Stimulated activated naive CD8-positive, alpha-beta T cell treated with anti-CD3 and anti-CD28 coated beads, Interleukin-15, Interleukin-2, amounts not matched to agents 100 U/mL and 50 U/mL, for 24 hours (primary cell): ENCODE results near the gene PKP1.
A peak's percentile ranks its signal among the peaks of the same experiment; 100 is the strongest.

ENCODE experiments used
- ATAC-seq: fragments of 150-1000 bp; cut with Tn5 transposase; one replicate; pipeline ENCODE4 v1.10.0; 2021
- DNase-seq: peaks from one replicate; pipeline ENCODE4 v3.0.0; 2021

The PKP1 gene

DNA sequence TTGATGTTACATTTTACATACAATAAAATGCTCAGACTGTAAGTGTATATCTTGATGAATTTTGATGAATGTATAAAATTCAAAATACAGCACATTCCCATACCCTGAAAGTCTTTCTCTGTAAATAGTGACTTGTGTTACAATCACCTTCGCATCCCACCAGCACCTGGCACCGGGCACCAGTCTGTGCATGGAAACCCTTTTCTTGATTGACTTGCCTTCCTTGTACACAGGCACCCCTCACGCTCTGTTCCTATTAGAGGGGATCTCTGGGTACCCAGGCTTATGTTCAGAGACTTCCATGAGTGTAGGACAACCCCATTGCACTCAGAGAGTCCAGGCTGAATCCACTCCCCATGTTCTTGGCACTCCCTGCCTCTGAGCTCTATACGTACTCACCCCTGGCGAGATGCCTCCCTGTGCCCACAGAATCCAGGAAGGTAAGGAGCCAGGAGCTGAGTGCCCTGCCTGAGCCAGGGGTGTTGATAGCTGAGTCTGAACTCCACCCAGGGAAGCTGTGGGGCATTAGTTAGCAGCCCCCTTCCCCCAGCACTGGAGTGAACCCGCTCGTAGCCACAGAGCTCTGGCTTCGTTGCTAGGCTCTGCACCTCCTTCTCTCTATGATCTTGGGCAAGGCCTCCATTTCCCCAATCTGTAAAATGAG, 22.5 kb upstream of the PKP1 start:
- DNase-seq (no peak), ATAC-seq (peak; percentile 23)

DNA sequence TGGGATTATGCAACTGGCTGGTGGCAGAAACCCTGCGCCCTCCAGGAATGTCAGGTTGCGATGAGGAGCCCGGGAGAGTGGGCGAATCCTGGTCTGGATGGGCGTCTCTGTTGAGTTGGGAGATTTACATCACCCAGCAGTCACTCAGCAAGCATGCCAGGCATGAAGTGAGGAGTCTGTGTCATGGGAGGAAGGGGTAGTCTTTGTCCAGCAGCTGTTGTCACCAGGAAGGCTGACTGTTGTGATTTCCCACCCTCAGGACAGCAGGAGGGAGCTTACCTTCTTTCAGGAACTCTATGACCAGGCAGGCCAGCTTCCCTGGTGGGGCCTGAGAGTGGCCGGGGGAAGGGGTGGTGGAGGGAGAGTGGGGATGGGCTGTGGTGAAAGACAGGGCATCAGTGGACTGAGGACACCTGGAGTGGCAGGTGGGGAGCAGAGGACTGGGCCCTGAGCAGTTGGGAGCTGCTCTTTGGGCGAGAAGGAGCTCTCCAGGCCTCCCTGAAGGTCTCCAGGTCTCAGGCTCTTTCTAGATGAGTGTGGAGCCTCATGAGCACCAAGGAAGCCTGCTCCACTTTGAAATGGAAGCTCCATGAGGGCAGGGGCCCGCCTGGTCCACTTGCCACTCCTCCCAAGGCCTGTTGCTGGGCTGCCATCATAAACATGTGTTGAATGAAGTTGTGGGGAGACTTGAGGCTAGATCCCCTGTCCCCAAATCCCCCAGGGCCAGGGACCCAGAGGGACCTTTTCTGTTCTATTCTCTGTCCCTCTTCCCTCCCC, 21.3 kb upstream of the PKP1 start:
- no peak for DNase-seq

DNA sequence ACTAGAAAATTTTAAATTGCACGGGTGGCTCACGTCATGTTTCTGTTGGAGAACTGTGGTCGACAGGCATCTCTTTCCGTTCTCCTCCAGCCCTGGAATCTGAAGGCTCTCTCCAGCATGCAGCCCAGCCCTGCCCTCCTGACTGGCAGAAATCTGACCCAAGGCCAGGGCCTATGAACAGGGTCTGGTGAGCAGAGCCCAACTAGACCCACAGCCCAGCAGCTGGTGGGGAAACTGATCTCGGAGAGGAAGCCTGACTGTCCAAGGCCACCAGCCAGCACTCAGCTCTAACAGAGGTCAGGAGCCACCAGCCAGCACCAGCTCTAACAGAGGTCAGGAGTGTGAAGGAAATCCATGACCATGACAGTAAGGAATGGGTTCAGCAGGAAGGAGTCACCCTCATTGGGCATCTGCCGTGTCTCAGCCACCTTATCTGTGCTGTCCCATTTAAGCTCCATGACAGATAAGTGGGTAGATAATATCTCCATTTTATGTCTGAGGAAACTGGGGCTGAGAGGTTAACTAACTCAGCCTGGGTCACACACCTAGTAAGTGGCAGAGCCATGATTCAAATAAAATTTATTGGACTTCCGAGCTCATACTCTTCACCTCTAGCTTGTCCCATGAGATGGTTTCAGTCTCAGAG, 20.2 kb upstream of the PKP1 start:
- DNase-seq: no peak
- ATAC-seq: no peak

More for the DNA sequence above, 21.3 kb upstream of the PKP1 start:
- ATAC-seq: no peak

DNA sequence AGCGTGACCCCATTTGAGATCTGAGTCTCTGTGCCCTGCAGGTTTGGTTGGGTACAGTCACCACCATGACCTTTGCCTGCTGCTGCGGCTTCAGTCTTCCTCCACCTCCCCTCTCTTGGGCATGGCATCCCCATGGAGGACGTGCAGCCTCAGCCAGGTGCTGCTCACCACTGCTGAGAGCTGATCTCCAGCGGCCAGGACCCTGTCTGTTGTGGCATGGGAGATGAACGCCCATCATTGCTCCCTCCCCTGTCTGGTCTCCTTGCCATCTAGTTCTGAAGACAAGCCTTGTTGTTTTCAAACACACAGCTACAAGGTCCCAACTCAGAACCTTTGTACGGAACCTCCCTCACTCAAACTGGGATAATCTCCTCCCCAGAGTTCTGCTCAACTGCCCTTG, 19.2 kb upstream of the PKP1 start:
- DNase-seq (no peak), ATAC-seq (no peak)

DNA sequence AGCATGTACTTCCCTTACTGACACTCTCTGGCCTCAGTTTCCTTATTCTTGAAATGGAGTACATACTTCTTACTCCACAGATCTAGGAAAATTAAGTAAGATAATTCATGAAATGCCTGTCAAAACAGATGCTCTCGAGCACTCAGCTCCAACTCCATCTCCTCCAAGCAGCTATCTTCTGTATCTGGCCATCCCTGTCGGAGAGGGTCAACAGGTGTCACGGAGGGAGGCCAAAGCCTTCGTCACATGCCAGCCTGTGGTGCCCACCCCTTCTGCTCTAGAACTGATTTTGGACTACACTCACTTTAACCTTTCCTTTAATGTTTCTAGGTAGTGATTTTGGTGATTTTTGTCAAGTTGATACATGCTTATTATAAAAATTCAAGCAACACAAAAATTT, 18.8 kb upstream of the PKP1 start:
- no peak for ATAC-seq
- DNase-seq: no peak

DNA sequence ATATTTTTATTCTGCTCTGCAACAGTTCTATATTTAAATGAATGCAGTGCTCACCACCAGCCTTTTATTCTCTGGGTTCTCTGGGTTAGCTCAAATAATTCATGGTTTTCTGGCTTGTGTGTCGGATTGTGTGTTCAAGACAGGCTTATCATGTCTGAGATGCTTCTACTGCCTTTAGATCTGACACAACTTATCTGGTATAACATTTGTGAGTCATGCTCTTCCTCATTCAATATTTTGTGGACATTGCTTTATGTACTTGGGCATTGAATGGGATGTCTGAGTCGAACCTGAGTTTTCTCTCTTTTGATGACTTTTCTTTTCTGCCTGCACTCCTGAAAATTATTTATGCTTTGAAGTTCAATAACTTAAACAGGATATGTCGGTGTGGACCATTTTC, 17.6 kb upstream of the PKP1 start:
- ATAC-seq: no peak
- no peak for DNase-seq

DNA sequence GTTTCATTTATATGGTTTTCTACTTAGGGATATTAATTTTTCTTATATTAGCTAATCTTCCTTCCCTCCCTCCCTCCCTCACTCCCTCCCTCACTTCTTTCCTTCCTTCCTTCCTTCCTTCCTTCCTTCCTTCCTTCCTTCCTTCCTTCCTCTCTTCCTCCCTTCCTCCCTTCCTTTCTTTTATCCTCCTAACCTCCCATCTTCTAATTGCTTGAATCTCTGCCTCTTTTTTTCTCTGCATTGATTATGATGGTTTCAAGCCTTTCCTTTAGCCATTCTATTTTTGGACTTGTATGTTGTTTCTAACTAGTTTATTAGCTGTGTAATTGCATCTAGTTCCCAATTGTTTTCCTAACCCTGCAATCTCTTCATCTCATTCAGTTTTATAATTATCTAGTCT, 17.0 kb upstream of the PKP1 start:
- DNase-seq (no peak), ATAC-seq (no peak)

DNA sequence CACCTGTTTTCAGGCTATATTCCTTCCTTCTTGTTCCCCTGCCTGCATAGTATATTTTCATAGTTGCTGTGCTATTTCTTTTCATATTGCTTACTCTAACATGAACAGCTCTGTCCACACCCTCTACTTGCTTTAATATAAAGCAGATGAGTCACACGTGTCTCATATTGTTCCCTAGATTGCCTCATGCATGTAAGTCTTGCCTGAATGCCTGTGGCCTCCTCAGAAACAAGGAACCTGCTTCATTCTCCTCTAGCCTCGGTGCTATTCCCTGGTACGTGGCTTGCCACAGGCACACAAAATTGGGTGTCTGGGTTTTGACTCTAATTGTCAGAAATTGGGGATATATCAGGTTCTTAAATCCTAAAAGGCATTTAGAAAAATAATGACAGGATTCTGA, 16.5 kb upstream of the PKP1 start:
- no peak for ATAC-seq
- no peak for DNase-seq

DNA sequence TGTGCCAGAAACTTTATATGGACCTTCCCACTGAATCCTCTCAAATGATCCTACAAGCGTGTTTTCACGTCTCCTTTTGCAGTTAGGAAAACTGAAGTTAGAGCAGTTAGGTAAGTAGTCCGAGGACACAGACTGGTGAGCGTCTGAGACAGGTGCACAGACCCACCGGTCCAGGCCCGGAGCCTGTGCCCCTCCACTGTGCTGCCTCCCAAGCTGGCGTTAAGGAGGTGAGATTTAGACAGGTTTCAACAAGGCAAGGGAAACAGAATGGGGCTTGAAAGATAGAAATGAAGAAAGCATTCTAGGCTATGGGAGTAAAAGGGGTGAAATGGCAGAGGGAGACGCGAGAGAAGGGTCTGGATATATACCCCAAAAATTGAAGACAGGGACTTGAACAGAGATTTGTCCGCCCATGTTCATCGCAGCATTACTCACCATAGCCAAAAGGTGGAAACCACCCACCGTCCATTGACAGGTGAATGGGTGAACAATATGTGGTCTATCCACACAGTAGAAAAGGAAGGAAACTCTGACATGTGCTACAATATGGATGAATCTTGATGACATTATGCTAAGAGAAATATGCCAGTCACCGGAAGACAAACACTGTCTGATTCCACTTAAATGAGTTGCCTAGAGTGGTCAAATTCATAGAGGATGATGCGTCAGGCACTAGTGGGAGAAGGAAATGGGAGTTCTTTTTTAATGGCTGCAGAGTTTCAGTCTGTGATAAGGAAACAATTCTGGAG, 15.7 kb upstream of the PKP1 start:
- no peak for ATAC-seq

DNA sequence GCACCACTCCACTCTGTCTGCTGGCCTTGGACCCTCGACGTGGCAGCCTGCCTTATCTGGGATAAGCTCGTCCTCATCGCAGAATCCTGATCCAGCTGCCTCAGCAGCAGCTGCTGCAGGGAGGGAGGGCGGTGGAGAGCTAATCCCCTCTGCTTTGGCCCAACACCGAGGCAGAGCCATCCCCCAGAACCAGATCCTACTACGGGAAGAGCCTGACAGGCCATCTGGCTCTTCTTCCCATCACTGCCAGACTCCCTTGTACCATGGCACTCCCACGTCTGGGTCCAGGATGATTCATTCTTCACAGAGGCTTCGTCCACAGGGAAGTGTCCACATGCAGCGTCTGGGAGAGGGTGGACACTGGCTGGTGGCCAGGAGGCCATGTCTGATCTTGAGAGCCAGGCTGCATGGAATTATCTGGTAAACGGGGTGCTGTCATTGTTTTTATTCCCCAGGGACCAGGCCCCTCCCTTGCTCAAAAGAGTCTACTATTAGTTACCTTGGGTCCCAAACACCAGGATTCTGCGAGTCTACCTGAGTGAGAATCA, 14.6 kb upstream of the PKP1 start:
- DNase-seq (no peak), ATAC-seq (no peak)

More for the DNA sequence above, 15.7 kb upstream of the PKP1 start:
- no peak for DNase-seq

DNA sequence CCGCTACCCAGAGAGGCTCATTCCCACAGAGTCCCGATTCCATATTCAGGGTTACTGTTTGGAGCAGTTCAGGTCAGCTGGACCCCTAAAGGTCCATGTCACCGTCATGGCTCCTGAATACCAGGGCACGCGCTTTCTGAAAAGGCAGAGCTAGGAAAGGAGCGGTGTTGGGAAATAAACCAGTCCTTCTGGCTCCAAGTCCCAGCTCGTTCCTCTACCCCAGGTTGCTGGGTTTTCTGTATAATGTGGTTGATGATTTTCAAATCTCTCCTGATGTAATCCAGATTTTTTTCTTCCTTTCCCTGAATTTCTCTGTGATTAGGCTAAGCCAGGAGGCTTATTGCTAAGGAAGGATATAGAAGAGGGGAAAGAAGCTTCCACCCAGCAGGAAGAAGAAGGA, 14.0 kb upstream of the PKP1 start:
- ATAC-seq (no peak), DNase-seq (no peak)

DNA sequence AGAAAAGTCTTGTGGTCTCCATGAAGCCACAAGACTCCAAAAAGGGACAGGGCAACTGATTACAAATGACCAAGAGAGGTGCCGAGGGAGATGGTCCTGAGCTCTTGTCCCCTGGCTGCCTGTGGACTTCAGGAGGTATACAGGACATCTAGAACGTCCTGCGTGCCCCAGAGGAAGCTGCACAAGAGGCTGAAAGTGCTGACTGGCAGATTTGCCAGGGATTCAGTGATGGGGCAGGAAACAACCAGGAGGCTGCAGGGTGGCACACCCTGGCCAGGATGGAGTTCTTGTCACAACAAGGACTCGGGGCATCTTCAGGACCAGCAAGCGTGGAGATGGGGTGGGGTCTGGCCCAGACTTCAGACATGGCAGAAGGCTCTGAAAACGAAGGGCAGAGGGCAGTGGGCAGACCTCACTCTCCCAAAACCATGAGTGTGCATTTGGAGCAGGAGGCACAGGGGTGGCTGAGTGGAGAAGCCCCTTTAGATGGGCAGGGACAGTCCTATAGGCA, 13.4 kb upstream of the PKP1 start:
- no peak for DNase-seq
- ATAC-seq: no peak

DNA sequence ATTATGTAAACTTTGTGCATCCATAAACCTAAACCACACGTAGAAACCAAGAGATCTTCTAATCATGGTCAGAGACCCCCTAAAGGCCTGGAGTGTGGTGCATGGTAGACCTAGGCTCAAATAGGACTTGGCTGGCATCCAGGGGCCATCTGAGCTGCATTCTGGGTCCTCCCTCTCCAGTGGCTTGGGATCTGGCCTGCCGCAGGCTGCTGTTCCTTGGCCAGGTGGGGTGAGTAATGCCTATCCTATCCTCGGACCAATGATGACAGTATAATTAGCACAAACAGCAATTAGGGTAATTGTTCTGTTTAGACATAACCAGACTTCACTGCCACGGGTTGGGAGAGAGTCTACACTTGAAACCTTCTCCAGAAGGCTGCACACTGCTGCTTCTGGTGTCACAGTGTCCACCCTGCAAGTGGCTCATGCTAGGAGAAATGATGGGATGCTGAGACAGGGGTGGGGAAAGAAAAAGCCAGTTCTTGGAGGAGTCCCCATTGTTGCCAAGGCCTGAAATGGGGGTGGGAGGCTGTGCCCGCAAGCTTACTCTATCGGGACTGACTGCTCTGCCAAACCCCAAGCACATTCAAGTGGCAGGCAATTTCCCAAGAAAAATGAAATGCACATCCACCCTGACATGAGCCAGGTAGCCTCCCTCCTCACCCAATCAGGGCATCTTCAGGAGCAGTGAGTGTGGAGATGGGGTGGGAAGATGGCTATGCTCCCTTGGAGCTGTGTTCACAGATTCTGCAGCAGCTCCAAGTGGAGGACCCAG, 12.5 kb upstream of the PKP1 start:
- DNase-seq: no peak

DNA sequence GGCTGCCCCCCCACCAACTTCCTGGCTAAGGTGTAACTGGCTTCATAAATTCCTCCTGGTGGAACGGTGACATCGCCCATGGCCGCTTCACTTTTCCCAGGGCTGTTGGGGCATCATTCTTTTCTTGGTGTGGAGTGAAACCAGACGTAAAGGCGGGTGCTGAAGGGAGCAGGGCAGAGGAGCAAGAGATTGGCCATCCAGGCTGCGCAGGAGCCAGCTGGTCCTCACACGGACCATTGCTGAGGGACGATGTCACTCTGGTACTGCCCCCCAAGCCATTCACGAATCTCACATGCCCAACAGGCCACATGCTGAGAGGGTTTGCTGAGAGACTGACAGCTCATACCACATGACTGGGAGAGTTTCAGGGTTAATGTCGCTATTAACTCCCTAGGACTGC, 10.5 kb upstream of the PKP1 start:
- DNase-seq (no peak), ATAC-seq (no peak)

More for the DNA sequence above, 12.5 kb upstream of the PKP1 start:
- no peak for ATAC-seq

DNA sequence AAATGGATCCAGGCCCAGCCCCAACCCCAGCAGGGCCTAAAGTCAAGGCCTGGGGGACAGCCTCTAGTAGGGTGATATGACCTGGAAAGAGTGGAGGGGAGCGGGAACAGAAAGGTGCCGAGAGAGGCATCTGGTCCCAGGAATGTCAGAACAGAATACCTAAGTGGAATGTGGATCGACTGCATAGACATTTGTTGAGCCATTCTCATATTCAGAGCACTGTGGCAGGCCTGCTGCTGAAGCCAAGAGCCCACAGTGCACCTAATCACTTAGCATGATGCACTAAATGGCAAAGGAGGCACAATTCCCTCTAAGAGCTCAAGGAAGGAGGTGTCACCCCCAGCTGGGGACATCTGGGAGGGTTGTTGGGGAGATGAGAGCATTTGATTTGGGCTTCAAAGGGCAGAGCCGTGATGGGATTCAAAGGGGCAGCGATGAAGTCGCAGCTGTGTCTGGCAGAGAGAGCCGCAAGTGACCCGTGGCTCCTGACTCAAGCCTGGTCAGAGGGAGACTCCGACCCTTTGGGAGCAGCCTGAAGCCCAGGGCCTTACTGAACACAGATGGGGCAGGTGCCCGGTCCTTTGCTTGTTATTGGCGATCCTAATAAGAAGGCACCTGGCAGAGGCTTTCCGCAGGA, 8.6 kb upstream of the PKP1 start:
- ATAC-seq: no peak
- no peak for DNase-seq

DNA sequence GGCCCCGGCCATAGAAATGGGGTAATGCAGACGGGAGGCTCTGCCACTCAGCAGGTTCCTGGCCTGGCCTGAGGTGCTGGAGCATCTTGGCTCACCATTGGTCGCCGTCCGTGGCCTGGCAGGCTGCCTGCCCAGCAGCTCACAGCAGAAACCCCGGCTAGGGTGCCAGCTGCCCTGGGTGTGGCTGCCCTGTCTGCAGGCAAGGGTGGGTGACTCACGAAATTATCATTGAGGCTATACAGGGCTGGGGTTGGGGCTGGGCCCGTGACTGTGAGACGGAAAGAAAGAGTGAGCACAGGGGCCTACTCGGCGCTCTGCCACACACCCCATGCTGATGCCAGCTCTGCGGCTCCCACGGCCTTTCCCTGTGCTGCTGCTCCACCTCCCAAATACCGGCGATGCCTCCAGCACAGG, 8.0 kb upstream of the PKP1 start:
- ATAC-seq: peak; percentile 53

DNA sequence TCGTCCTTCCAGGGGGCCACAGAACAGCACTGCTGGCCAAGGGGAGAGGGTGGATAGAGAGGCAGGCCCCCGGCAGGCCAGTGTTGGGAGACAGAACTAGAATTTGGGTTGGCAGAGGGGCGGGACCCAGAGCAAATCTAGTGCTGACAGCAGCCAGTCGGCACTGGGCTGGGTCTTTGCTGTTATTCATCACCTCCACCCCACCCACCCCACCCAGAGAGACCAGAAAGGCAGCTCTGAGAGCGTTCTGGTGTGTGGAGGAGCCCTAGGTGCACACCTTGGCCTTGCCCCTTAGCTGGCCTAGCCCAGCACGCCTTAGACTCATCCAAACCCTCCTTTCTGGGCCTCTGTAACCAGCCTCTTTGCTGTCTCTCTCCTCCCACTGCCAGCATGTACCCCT, 6.4 kb upstream of the PKP1 start:
- no peak for ATAC-seq
- no peak for DNase-seq

More for the DNA sequence above, 8.0 kb upstream of the PKP1 start:
- no peak for DNase-seq

DNA sequence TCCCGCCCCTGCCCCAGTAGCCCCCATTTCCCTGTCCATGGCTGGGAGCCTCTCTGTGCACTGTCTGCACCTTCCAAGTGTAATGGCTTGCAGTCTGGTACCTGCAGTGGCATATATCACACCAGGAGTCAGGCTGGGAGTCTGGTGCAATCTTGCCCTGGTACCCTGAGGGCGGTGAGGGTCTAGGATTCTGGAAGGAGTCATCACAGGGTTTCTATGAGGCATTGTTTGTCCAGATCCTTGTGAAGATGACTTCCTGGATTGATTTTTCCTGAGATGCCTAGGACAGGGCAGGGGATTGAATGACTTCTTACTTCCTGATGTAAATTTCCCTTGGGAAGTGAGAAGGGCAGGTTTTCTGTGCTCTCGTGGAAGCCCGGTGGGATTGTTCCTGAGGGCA, 5.9 kb upstream of the PKP1 start:
- DNase-seq: no peak
- ATAC-seq: no peak

DNA sequence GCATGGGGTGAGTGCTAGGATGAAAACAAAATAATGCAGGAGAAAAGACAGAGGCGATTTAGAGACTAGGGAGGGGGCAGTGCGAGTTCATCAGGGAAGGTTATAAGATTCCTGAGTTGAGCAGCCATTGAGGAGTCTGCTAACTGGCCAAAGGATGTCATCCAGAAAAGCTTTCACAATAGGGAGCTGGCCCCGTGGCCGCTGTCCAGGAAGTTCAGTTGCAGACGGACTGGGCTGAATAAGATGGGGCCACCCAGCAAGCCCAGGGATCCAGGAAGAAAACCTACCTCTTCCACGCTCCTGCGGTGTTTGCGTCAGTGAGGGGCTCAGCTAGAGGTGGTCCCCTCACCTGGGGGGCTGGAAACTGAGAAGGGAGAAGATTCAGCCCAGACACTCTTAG, 4.0 kb upstream of the PKP1 start:
- no peak for ATAC-seq
- DNase-seq: no peak

DNA sequence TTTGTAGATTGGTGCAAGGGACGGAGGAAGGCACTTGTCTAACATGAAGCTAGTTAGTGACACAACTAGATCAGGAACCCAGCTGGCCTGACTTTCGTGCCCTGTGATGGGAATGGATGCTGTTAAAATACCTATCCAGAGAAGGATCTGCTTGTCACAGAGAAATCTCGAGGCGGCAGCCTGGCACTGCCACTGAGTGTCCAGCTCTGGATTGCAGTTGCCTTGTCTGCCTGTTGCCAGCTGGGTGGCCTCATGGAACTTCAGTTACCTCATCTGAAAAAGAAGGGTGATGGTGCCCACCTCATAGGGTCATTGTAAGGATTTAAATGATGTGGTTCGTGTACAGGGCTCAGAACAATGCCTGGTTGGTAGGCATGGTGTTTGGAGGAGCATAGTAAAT, 2.4 kb upstream of the PKP1 start:
- no peak for ATAC-seq
- DNase-seq: no peak

DNA sequence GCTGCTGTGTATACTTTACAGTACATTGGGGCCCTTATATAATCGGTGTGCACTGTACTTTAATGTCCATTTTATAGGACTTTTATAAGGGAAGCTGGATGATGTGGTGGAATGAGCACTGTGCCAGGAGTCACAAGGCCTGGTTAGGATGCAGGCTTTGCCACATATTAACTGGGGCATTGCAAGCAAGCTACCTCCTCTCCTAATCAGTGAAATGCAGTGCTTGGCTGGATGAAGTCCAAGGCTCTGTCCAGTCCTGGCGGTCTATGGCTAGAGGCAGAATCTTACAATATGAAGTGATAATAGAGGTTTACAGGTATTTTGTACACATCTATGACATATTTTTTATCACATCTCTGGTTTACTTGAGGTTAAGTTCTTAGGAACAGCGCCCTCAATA, 1.7 kb upstream of the PKP1 start:
- no peak for ATAC-seq
- DNase-seq: no peak
